Measurements from ENCODE around the gene NDE1.

The NDE1 gene

DNA sequence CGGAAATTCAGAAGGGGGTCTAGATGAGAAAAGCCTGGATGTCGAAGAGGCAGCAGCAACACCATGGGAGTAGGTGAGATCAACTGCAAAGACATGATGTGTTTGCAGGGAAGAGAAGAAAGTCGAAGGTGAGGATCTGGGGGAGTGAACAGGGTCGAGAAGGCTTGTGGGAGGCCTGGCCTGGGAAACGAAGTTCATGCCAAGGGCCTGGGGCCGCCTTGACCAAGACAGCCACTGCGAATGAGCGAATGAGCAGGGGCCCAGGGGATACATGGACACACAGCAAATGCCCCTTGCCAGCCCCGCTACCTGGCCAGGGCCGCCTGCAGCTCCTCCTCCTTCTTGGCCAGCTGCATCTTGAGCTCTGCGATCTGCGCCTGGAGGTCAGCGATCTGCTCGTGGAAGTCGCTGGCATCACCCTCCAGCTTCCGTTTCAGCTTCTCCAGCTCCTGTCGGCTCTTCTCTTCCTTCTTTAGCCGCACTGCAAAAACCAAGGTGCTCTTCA, 87.1 kb downstream of the NDE1 start:
- H3K27ac Mint-ChIP-seq: no peak overlapping the region
- peaks cover 4% of the 10 kb centered on the region for H3K4me1 Mint-ChIP-seq
- no peaks in the 10 kb centered on the region for H3K9me3 Mint-ChIP-seq
- H3K4me3 Mint-ChIP-seq: no peak overlapping the region
- no peaks in the 10 kb centered on the region for H3K27me3 Mint-ChIP-seq
- CTCF ChIA-PET: no interaction called here
- no peak for DNase-seq
- H3K36me3 Mint-ChIP-seq: peaks cover 17% of the 10 kb centered on the region

GRCh38 chr16:15739464-15739863, 89.4 kb downstream of the NDE1 start:
- peaks cover 17% of the 10 kb centered on the region for H3K36me3 Mint-ChIP-seq

GRCh38 chr16:15739950-15740349, 89.9 kb downstream of the NDE1 start:
- H3K27me3 Mint-ChIP-seq: no peaks in the 10 kb centered on the region
- H3K36me3 Mint-ChIP-seq: peaks cover 17% of the 10 kb centered on the region
- DNase-seq: no peak
- no peaks in the 10 kb centered on the region for H3K9me3 Mint-ChIP-seq
- no peak overlapping the region for H3K4me3 Mint-ChIP-seq
- CTCF ChIA-PET: no interaction called here
- no peak overlapping the region for H3K27ac Mint-ChIP-seq
- H3K4me1 Mint-ChIP-seq: peaks cover 4% of the 10 kb centered on the region

More at GRCh38 chr16:15739464-15739863, 89.4 kb downstream of the NDE1 start:
- no peak for DNase-seq
- H3K4me1 Mint-ChIP-seq: peaks cover 4% of the 10 kb centered on the region
- no peaks in the 10 kb centered on the region for H3K27me3 Mint-ChIP-seq
- no peaks in the 10 kb centered on the region for H3K9me3 Mint-ChIP-seq
- no peak overlapping the region for H3K4me3 Mint-ChIP-seq
- CTCF ChIA-PET: interaction anchor here (1.1 kb wide), 1 partner anchor 455 kb away, joined by 3 read pairs; no protein-coding TSS in a partner anchor
- no peak overlapping the region for H3K27ac Mint-ChIP-seq

GRCh38 chr16:15741207-15741871, 91.3 kb downstream of the NDE1 start:
- Mint-ChIP-seq H3K27ac (no peak overlapping the region), H3K4me1 (peaks cover 2% of the 10 kb centered on the region), H3K9me3 (no peaks in the 10 kb centered on the region), H3K4me3 (no peak overlapping the region), H3K27me3 (no peaks in the 10 kb centered on the region), H3K36me3 (peaks cover 14% of the 10 kb centered on the region)
- no peak for DNase-seq
- CTCF ChIA-PET: interaction anchor here (0.9 kb wide), 1 partner anchor 15 kb away, joined by 3 read pairs; no protein-coding TSS in a partner anchor

DNA sequence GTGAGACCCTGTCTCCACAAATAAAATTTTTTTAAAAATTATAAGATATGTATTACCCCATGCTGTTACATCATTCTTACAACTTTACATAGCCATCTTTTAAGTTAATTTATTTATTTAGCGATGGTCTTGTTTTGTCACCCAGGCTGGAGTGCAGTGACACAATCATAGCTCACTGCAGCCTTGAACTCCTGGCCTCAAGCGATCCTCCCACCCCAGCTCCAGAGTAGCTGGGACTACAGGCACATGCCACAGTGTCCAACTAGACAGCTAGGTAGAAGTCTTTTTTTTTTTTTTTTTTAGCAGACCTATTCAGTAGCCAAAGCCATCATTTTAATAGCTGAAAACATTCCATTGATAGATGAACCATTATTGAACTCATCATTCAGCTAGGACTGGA, 92.7 kb downstream of the NDE1 start:
- CTCF ChIA-PET: no interaction called here
- Mint-ChIP-seq H3K4me3 (no peak overlapping the region), H3K27ac (no peak overlapping the region), H3K27me3 (no peaks in the 10 kb centered on the region), H3K9me3 (no peaks in the 10 kb centered on the region), H3K4me1 (no peaks in the 10 kb centered on the region), H3K36me3 (peaks cover 12% of the 10 kb centered on the region)
- DNase-seq: no peak

- CTCF ChIA-PET: interaction anchor here (4.5 kb wide), 1 partner anchor 12 kb away, joined by 17 read pairs; no protein-coding TSS in a partner anchor
These were observed 93.6 kb downstream of the NDE1 start for GRCh38 chr16:15743657-15744056.

GRCh38 chr16:15746332-15746731, 96.3 kb downstream of the NDE1 start:
- CTCF ChIA-PET: interaction anchor here (4.5 kb wide), 1 partner anchor 9 kb away, joined by 17 read pairs; no protein-coding TSS in a partner anchor
- Mint-ChIP-seq H3K4me1 (no peaks in the 10 kb centered on the region), H3K9me3 (no peaks in the 10 kb centered on the region), H3K27ac (no peak overlapping the region), H3K36me3 (peaks cover 4% of the 10 kb centered on the region), H3K4me3 (no peak overlapping the region), H3K27me3 (no peaks in the 10 kb centered on the region)
- no peak for DNase-seq

More at GRCh38 chr16:15743657-15744056, 93.6 kb downstream of the NDE1 start:
- no peak for DNase-seq
- Mint-ChIP-seq H3K4me1 (no peaks in the 10 kb centered on the region), H3K27ac (no peak overlapping the region), H3K9me3 (no peaks in the 10 kb centered on the region), H3K27me3 (no peaks in the 10 kb centered on the region), H3K4me3 (no peak overlapping the region), H3K36me3 (peaks cover 12% of the 10 kb centered on the region)

DNA sequence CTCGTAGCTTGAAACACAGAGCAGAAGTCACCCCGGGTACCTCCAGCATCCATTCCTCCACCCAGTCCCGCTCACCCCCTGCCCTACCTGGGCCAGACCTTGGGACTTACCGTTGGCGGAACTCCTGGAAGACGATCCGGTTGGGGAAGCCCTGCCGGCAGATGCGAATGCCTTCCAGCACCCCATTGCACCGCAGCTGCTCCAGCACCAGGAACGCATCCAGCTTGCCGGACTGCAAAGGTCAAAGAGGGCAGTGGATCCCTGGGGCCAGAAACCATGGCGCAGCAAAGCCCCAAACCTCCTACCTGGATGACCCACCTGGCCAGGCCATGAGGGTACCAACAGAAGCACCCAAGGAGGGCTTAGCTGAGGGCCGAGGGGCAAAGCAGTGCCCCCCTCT, 97.9 kb downstream of the NDE1 start:
- no peak overlapping the region for H3K27ac Mint-ChIP-seq

GRCh38 chr16:15748654-15749053, 98.6 kb downstream of the NDE1 start:
- Mint-ChIP-seq H3K4me1 (no peaks in the 10 kb centered on the region), H3K9me3 (no peaks in the 10 kb centered on the region), H3K4me3 (no peak overlapping the region), H3K27ac (no peak overlapping the region), H3K27me3 (no peaks in the 10 kb centered on the region), H3K36me3 (no peaks in the 10 kb centered on the region)
- no peak for DNase-seq
- CTCF ChIA-PET: interaction anchor here (1.3 to 1.4 kb wide), 2 partner anchors 9 to 43 kb away, joined by 4 read pairs; no protein-coding TSS in a partner anchor

More for the DNA sequence above, 97.9 kb downstream of the NDE1 start:
- CTCF ChIA-PET: interaction anchor here (1.4 to 4.5 kb wide), 2 partner anchors 7 to 42 kb away, joined by 4 to 17 read pairs; no protein-coding TSS in a partner anchor
- Mint-ChIP-seq H3K4me1 (no peaks in the 10 kb centered on the region), H3K4me3 (no peak overlapping the region), H3K27me3 (no peaks in the 10 kb centered on the region), H3K36me3 (no peaks in the 10 kb centered on the region), H3K9me3 (no peaks in the 10 kb centered on the region)
- no peak for DNase-seq

DNA sequence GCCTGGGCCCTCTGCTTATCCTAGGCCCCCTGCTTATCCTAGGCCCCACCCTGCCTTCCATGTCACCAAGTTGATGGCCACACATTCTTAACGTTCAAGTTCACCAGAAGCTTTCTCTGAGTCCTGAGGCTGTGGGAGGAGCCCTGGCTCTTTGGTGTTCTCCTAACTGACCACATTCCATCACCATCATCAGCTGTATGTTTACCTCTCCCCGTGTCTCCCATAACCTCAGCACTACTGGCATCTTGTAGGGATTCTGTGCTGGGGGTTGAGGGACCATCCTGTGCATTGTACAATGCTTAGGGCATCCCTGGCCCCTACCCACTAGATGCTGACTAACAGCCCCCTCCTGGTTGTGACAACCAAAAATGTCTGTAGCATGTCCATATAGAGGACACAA, 99.3 kb downstream of the NDE1 start:
- H3K27ac Mint-ChIP-seq: no peak overlapping the region
- CTCF ChIA-PET: interaction anchor here (0.6 to 1.3 kb wide), 2 partner anchors 8 to 331 kb away, joined by 3 to 4 read pairs; no protein-coding TSS in a partner anchor
- no peak overlapping the region for H3K4me3 Mint-ChIP-seq
- no peaks in the 10 kb centered on the region for H3K36me3 Mint-ChIP-seq
- DNase-seq: no peak
- no peaks in the 10 kb centered on the region for H3K4me1 Mint-ChIP-seq
- no peaks in the 10 kb centered on the region for H3K9me3 Mint-ChIP-seq
- no peaks in the 10 kb centered on the region for H3K27me3 Mint-ChIP-seq

- H3K4me3 Mint-ChIP-seq: no peak overlapping the region
- H3K27me3 Mint-ChIP-seq: no peaks in the 10 kb centered on the region
- CTCF ChIA-PET: no interaction called here
- no peaks in the 10 kb centered on the region for H3K9me3 Mint-ChIP-seq
- H3K36me3 Mint-ChIP-seq: no peaks in the 10 kb centered on the region
- no peaks in the 10 kb centered on the region for H3K4me1 Mint-ChIP-seq
- H3K27ac Mint-ChIP-seq: no peak overlapping the region
- no peak for DNase-seq
These were observed 99.9 kb downstream of the NDE1 start for GRCh38 chr16:15749985-15750384.

GRCh38 chr16:15751940-15752339, 101.9 kb downstream of the NDE1 start:
- Mint-ChIP-seq H3K36me3 (no peaks in the 10 kb centered on the region), H3K9me3 (no peaks in the 10 kb centered on the region), H3K4me3 (no peak overlapping the region), H3K27ac (no peak overlapping the region), H3K27me3 (peaks cover 10% of the 10 kb centered on the region), H3K4me1 (no peaks in the 10 kb centered on the region)
- CTCF ChIA-PET: no interaction called here
- no peak for DNase-seq

DNA sequence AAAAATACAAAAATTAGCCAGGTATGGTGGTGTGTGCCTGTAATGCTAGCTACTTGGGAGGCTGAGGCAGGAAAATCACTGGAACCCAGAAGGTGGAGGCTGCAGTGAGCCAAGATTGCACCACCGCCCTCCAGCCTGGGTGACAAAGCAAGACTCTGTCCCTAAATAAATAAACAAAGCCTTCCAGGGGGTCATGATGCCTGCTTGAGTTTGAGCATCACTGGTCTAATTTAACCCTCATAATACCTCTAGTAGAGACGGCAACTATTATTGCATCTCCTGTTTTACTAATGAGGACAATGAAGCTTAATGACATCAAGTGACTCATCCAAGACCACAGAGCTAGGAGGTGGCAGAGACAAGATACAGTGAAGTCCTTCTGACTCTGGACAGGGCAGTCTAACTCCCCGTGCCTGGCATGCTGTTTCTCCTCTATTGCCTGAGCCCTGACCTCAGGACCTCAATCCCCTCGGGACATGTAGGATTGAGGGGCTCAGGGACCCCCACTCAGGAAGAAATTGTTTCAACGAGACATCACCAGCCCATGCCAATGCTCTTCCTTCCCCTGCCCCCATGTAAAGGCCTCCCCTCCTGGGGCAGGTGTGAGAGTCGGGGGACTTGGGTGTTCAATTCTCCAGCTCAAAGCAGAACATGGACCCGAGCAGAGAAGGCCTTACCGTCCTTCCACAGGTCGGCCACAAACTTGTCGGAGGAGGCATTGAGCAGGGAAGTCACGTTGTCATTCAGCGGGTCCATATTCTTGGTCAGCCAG, 102.9 kb downstream of the NDE1 start:
- Mint-ChIP-seq H3K4me1 (no peaks in the 10 kb centered on the region), H3K36me3 (no peaks in the 10 kb centered on the region), H3K27ac (no peak overlapping the region), H3K27me3 (peaks cover 10% of the 10 kb centered on the region), H3K4me3 (no peak overlapping the region), H3K9me3 (no peaks in the 10 kb centered on the region)
- no peak for DNase-seq
- CTCF ChIA-PET: no interaction called here

- Mint-ChIP-seq H3K4me1 (no peaks in the 10 kb centered on the region), H3K36me3 (no peaks in the 10 kb centered on the region)
- CTCF ChIA-PET: interaction anchor here (1.6 to 2.3 kb wide), 3 partner anchors 9 to 432 kb away, joined by 4 to 17 read pairs (median 4); no protein-coding TSS in a partner anchor
These were observed 104.9 kb downstream of the NDE1 start for GRCh38 chr16:15754821-15755534.

More at GRCh38 chr16:15754821-15755534, 104.9 kb downstream of the NDE1 start:
- H3K9me3 Mint-ChIP-seq: no peaks in the 10 kb centered on the region
- no peak overlapping the region for H3K4me3 Mint-ChIP-seq
- DNase-seq: no peak
- peaks cover 10% of the 10 kb centered on the region for H3K27me3 Mint-ChIP-seq
- no peak overlapping the region for H3K27ac Mint-ChIP-seq
